Right kidney (tissue), 1 donor: Measurements from ENCODE around the gene CRIP1.
A peak's percentile ranks its signal among the peaks of the same experiment; 100 is the strongest.

Source experiments
- DNase-seq: peaks from one replicate; pipeline ENCODE4 v3.0.0-alpha.2; 2016

CRIP1 gene

DNA sequence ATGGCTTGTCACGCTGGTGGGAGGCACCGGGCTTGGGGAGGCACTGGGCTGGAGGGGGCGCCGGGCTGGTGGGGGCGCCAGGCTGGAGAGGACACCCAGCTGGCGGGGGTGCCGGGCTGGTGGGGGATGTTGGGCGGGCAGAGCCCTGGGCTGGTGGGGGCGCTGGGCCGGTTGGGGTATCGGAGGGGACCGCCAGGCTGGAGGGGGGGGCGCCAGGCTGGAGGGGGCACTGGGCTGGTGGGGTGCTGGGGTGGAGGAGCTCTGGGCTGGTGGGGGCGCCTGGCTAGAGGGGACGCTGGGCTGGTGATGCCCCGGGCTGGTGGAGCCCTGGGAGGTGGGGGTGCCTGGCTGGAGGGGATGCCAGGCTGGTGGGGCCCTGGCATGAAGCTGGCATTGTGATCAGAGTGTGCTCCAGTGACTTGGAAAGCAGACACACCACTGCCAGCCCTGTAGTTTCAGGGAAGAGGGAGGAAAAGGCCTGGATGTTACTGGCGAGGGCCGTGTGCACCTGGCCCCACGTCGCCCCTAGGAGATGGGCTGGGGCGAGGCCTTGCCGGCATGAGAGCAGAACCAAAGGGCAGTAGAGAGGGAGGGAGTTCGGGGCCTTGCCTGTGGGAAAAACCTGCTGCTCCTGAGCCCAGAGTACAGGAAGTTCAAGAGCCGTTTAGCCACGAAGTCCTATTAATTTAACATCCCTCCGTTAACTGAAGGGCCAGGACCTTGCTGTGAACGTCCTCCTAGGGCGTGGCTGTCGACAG, 17.4 kb downstream of the CRIP1 start:
- no peak for DNase-seq

DNA sequence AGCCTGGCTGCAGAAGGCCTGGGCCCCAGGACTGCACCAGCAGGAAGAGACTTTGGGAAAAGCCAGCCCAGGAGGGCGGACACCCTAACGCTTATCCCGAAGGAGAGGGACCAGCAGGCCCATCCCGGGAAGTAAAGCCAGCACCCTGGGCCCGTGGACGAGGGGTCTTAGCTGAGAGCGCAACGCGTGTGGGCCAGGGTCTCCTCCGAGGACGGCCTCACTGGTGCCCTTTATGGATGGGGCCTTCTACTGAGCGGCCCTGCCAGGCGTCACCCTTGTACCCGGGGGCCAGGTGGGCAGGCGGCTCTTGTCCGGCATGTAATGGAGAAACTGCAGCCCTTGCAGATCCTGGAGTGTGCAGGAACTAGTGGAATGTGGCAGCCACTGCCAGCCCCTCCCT, 18.4 kb downstream of the CRIP1 start:
- DNase-seq: no peak

DNA sequence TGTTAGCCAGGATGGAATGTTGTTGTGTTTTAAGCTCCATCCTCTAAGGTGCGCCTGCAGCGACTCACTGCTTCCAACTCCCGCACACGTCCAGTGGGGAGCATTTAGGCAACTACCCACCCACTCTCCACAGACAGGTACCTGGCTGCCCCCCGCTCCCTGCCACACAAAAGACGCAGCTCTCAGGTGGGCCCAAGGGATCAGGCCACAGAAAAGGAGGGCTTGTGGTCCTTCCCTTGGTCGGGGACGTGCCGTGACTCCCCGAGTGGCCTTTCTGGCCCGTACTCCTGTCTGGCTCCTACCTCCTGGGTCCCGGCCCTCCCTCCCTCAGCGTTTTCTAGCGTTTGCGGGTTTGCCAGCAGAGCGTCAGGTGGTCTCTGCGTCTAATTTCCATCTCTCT, 20.6 kb downstream of the CRIP1 start:
- no peak for DNase-seq

DNA sequence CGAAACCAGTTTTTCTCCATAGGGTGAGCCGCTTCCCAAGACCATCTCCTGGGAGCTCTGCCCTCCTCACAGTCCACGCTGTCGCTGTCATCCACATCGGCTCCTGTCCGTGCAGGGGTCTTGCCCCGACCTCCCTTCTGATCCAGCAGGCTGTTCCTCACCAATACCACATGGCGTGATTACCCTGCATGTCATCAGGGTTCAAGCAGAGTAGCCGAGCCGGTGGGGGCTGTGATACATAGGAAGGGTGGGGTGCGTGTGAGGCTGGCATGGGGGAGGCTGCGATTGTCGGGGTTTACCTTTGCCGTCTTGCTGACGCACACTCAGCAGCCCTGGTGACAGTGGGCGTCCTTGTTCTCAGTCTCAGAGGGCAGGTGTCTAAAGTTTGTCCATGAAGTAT, 21.4 kb downstream of the CRIP1 start:
- DNase-seq: no peak

DNA sequence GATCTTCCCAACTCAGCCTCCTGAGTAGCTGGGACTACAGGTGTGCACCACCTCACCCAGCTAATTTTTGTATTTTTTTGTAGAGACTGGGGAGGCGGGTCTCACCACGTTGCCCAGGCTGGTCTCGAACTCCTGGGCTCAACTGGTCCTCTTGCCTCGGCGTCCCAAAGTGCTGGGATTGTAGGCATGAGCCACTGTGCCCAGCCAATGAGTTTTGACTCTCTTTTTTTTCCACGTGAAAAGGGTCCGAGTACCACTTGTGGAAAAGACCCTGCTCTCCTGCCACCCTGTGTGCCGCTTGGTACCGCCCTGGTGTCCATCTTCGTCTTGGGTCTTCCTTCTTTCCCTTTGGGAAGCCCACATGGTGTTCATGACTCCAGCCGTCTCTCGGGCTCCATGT, 21.9 kb downstream of the CRIP1 start:
- DNase-seq: no peak

DNA sequence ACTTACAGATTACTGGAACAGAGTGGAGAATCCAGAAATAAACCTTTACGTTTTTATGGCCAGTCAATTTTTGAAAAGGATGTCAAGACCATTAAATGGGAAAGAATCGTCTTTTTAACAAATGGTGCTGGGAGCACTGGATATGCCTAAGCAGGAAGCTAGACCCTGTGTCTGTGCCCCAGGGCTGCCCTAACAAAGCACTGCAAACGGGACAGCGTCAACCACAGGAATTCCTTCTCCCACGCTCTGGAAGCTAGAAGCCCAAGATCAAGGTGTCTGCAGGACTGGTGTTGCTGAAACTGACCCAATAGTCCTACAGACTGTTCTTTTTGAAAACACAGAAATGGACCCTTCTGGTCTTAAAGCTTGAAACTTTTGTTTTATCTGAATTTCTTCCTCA, 30.4 kb downstream of the CRIP1 start:
- no peak for DNase-seq

DNA sequence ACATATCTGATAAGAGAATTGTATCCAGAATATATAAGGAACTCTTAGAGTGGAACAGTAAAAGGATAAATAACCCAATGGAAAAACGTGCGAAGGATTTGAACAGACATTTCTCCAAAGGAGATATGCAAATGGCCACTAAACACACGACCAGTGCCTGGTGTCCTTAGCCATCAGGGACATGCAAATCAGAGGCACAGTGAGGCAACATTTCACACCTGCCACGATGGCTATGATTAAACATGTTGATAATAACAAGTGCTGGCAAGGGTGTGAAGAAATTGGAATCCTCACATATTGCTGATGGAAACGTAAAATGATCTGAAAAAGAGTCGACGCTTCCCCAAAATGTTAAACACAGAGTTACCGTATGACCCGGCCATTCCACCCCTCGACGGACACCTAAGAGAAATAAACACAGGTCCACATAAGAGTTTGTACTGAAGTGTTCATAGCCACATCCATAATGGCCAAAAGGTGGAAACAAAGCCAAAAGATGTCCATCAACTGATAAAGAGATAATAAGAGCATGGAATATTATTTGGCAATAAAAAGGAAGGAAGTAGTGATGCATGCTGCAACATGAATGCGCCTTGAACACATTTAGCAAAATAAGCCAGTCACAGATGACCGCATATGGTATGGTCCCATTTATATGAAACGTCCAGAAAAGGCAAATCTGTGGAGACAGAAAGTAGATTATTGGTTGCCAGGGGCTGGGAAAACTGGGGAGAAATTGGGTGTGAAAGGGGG, 33.4 kb downstream of the CRIP1 start:
- DNase-seq: no peak

DNA sequence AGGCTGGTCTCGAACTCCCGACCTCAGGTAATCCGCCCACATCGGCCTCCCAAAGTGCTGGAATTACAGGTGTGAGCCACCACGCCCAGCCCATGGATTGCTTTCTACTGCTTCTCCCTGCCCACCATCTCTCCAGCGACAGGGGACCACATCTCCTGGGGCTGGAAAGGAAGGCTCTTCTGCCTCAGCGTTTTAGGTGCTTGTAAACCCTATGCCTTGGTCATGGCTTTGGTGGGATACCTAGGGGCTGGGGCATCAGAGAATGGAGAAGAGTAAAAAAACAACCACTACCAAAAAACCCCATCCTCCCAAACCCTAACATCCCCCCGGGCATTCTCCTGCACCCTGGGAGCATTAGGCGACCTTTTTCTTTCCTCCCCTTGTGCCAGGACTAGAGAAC, 38.6 kb downstream of the CRIP1 start:
- DNase-seq: no peak

DNA sequence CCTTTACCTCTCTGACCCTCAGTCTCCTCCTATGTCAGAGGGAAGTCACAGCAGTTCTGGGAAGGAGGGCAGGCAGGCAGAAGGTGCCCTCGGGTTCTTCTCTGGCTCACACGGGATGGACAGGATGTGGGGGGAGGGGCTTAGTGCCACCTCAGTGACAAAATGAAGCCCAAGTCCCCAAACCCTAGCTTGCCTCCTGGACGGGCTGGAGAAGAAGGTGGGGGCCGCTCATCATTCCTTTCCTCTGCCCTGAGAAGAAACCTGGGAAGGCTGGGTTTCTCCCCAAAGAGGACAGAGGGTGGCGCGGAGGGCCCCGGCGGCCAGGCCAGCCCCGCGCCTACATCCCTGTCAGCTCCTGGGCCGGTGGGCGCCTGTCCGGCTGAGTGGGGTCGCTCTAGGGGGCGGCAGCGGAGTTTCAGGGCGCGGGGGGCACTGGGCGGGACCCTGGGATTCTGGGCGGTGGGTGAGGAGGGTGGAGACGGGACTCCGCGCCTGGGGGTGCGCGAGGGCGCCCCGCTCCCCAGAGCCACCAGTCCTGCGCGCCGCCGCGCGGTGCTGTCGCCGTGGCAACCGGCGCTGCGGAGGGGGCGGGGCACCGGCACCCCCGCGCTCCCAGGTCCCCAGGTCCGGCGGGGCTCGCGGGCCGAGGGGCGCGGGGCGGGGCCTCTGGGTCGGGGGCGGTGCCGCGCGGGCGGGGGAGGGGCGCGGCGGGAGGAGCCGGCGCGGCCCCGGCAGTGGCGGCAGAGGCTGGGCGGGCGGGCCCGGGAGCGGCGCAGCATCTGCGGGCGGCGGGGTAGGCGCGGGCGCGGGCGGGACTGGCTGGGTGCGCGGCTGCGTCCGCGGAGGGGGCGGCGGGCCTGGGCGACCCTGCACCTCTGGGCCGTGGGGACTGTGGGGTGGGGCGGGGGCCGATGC, 39.4 kb downstream of the CRIP1 start, which contains the start of gene TMEM121:
TMEM121 (plus strand) TSS at position 723 of the 915 bp plus-strand sequence. CDS start 2,252 bp downstream, outside the sequence.
- DNase-seq: peak; percentile 63

DNA sequence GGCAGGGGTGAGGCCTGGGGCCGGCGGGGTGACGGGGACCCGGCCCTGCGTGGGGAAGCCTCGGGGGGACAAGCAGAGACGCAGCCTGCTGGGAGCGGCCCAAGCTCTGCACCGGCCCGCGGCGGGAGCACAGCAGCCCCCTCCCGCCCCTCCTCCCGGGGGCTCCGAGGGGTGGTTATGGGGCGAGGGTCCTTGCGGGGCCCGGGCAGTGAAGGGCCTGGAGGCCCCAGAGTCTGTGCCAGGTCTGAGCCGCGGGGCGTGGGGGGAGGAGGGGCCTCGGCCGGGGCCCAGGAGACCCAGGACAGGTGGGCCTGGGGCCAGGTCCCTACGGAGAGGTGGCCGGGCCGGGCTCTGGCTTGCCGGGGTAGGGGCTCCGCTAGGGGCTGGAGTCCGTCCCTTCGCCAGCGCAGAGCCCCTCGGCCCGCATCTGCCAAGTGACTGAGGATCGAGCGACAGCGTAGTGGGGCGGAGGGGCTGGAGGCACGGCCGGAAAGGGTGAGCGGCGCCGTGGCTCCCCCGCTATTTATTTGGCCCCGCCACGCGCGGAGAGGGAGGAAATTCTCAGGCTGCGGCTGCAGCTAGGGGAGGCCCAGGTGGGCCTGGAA, 40.2 kb downstream of the CRIP1 start:
- peak; percentile 56 for DNase-seq

DNA sequence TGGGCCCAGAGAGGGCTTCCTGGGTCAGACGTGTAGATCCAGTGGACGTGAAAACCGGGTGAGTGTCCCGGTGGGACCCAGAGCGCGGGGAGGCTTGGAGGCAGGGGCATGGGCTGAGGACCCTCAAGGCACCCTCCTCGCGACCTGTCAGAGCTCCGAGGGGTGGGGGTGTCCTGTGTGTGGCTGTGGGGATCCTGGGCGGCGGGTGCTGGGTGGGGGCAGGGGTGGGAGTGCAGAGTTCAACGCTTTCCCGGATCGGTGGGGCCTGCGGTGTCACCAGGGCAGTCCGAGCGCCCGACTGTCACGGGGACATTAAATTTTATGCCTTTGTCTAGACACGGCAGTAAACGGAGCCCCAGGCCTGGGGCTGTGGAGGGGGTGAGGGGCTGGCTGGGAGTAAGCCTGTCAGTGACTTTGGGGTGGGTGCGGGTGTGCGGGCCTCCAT, 40.7 kb downstream of the CRIP1 start:
- DNase-seq: no peak

DNA sequence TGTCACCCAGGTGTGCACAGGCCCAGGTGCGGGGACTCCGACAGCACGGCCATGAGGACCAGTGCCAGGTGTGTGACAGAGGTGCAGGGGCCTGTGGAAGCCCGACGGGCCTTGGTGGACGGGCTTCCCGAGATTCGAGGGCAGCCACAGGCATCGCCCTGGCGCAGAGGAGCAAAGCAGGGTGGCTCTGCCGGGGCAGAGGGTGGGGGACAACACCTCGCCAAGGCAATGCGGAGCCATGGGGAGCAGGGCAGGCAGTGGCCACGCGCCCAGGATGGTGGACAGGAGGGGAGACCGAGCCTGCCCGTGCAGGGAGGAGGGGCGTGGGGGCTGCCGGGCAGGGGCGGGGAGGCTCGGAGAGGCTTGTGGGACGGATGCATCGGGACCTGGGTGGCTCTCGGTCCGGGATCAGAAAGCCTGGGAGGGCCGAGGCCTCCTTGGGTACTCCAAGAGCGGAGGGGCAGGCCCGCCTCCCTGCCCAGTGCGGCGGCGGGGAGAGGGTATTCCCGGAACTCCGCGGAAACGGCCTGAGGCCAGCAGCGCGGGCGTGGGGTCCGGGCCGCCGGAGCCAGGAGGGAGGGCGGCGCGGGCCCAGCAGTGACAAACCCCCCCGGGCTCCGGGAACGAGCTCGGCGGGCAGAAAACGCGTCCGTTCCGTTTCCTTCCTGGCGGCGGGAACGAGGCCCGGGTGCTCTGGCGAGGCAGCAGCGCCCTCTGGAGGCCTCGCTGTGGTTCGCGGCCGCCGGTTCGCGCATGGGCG, 41.3 kb downstream of the CRIP1 start:
- peak; percentile 88 for DNase-seq

DNA sequence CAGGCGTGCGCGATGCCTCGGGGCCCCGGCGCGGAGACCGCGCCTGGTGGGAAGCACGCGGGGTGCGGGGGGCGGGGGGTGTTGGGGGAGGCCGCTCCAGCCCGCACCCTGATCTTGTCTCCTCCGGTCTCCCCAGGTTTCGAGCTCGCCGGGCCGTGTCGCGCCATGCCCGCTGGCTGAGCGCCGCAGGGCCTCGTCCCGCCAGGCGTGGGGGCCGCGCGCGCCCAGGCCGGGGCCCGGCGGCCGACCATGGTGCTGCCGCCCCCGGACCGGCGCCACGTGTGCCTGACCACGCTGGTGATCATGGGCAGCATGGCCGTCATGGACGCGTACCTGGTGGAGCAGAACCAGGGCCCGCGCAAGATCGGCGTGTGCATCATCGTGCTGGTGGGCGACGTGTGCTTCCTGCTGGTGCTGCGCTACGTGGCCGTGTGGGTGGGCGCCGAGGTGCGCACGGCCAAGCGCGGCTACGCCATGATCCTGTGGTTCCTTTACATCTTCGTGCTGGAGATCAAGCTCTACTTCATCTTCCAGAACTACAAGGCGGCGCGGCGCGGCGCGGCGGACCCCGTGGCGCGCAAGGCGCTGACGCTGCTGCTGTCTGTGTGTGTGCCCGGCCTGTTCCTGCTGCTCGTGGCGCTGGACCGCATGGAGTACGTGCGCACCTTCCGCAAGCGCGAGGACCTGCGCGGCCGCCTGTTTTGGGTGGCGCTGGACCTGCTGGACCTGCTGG, 42.1 kb downstream of the CRIP1 start:
- peak; percentile 73 for DNase-seq

DNA sequence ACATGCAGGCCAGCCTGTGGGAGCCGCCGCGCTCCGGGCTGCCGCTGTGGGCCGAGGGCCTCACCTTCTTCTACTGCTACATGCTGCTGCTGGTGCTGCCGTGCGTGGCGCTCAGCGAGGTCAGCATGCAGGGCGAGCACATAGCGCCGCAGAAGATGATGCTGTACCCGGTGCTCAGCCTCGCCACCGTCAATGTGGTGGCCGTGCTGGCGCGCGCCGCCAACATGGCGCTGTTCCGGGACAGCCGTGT, 42.6 kb downstream of the CRIP1 start:
- DNase-seq: no peak

DNA sequence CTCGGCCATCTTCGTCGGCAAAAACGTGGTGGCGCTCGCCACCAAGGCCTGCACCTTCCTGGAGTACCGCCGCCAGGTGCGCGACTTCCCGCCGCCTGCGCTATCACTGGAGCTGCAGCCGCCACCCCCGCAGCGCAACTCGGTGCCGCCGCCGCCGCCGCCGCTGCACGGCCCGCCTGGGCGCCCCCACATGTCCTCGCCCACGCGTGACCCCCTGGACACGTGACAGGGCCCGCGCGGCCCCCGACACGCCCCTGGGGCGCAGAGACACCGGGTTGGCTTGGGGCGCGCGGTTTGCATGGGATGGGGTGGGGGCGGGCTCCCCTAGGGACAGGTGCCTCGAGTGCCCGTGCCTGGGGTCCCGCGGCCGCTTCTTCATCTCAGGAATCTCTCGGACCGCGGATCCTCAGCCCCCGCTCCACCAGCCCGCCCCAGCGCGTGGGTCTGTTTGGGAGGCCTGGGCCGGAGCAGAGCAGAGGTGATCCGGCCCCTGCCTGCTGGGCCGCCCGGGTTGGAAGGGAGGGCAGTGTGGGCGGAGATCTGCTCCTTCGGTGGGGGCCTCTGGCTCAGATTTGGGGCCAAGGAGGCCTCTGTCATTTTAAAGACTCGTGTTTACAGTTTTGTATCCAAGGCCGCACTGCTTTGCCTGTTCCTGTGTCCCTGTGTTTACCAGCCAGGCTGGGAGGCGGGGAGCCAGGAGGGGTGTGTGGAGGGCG, 43.0 kb downstream of the CRIP1 start:
- no peak for DNase-seq

DNA sequence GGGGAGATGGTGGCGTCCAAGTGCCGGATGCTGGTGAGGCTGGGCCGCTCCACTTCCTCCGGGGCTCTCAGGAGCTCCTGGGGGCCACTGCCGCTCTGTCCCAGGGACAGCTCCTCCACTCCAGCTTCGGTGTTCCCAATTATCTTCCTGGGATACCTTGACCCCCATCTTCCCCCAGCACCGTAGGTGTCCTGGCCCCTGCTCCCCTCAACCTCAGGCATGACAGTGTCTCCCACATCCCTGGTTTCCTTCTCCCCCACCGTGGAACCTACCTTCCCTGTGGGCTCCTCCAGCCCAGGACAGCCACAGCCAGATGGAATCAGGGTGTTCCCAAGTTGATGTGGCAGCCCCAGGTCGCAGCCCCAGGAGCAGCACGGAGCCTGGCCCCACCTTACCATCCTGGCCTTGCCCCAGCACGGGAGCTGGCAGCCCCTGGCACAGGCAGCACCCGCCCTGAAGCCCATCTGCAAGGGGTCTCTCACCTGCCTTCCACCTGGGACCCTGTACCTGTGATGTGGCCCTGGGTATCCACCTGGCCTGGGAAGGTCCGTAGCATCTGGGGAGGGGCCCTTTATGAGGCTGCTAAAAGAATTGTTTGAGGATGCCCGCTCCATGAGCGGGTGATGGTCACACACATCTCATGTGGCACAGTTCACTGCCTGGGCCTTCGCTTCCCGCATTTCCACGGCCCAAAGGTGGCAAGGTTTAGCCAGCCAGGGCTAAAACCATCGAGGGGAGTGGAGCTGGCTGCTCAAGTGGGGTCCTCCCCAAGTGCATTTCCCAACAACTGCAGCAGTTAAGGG, 43.8 kb downstream of the CRIP1 start:
- DNase-seq: no peak

DNA sequence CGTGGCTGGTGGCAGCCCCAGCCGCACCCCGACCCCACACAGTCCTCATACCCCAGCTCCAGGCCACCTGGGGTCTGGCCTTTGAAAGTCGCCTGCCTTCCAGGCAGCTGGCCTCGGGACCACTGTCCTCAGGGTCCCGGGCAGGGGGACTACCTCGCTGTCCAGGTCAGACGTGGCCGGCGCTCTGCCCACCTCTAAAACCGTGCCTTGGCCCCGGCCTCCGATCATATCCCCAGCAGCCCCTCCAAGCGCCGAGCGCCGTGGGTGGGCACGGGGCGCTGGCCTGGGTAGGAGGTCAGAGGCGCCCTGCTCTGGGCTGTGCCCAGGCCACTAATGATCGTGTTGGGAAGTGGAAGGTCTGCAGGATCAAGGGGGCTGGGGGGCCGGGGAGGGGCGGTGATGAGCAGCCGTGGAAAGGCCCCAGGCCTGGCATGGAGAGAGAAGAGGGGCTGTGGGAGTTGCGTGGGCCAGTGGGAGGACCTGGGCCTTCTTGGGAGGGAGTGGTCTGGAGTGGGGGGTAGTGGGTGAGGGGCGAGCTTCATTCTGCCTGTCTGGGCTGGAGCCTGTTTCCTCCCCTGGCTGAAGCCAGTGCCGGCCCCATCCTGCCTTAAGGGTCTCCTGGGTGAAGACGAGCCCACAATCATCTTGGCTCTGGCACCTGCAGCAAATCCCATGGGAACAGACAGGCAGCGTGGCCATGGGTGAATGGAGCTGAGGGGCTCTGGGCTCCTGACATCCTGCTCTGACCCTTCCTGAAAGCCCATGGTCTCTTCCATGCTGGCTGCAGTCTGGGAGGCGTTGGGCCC, 44.6 kb downstream of the CRIP1 start:
- DNase-seq: no peak

DNA sequence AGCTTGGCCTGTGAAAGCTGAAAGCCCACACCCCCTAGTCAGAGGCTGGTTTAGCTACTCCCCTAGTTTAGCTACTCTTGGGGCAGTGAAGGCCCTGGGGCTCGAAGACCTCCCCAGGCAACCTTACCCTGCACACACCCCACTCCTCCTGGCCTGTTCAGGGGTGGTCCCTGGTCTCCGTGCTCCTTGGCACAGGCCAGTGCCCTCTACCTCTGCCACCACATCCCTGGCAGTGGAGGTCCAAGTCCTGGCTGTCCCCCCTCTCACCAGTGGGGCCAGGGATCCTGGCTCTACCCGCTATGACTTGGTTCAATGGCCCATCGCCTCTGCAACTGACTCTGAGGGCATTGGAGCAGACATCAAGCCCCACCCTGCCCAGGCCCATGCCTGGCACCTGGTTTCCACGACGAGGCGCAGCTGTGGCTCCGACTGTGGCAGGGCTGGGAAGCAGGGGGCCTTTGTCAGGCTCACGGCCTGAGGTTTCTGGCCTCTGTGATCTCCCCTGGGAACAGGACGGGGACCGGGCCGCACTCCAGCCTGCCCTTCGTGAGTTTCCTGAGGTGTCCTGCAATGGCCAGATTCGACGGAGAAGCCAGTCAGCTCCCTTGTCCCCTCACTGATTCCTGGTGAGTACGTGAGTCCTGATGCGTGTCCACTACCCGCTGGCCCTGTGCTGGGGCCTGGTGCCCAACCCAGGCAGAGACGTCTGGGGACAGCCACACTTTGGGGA, 45.4 kb downstream of the CRIP1 start:
- no peak for DNase-seq
